Ovary (tissue), 3 donors: ENCODE results near the gene ZNF718.

Experiments
- POLR2A ChIP-seq: fragments of 450-650 bp; IDR thresholded peaks from one replicate; pipeline ENCODE4 v1.6.1; 2017; ENCODE audit warnings: antibody characterized with exemption, mild to moderate bottlenecking, moderate library complexity
- TF ChIP-seq, protein P1 (sequence below), 3 donors: fragments of 450-650 bp in 2 of 3; fragments of 200-600 bp in 1 of 3; IDR thresholded peaks; one replicate each; pipeline versions ENCODE4 v1.5.1 to v1.8.0; 2016 to 2022; ENCODE audit warnings: antibody characterized with exemption in 3 of 3, mild to moderate bottlenecking in 1 of 3
- donor health status: DM: no; HTN: no; CAD: no.

DNA sequence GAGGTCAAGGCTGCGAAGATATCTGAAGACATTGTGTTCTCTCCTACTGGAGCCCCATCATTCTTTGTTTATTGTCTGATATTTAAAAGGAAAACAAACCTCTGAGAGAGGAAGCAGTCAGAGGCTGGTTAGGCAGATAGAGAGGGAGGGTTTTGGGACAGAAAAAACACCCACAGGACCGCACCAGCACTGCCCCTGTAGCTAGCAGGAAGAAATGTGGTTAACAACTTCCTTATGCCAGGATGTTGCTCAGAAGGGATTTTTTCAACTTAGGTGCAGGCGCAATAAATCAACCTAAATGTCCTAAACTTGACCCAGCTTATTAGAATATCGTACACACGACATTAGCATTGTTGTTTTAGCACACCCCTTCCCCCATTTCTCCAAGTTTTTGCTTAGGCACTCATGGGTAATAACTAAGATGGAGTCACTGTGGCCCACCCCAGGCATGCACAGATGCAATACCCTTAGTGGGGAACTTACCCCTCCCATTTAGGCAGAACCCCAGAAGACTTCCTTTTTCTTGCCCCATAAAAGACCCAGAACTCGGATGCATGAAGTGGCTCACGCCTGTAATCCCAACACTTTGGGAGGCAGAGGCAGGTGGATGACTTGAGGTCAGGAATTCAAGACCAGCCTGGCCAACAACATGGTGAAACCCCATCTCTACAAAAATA, 2.8 kb upstream of the ZNF718 start:
- TF ChIP-seq, protein P1, sequence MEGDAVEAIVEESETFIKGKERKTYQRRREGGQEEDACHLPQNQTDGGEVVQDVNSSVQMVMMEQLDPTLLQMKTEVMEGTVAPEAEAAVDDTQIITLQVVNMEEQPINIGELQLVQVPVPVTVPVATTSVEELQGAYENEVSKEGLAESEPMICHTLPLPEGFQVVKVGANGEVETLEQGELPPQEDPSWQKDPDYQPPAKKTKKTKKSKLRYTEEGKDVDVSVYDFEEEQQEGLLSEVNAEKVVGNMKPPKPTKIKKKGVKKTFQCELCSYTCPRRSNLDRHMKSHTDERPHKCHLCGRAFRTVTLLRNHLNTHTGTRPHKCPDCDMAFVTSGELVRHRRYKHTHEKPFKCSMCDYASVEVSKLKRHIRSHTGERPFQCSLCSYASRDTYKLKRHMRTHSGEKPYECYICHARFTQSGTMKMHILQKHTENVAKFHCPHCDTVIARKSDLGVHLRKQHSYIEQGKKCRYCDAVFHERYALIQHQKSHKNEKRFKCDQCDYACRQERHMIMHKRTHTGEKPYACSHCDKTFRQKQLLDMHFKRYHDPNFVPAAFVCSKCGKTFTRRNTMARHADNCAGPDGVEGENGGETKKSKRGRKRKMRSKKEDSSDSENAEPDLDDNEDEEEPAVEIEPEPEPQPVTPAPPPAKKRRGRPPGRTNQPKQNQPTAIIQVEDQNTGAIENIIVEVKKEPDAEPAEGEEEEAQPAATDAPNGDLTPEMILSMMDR (IDR thresholded peaks at IDR 0.05), result no peak
- TF ChIP-seq POLR2A, result no peak
